PFSK-1 (cell line): ENCODE results near the gene UBAP2.

Experiments used
- FOXP2 ChIP-seq: optimal IDR thresholded peaks from 2 replicates; pipeline ENCODE3; 2011; ENCODE audit warnings: borderline replicate concordance, control low read depth, inconsistent platforms; ENCODE audit not compliant: insufficient read depth; ENCODE audit errors: extremely low read length, extremely low read depth
- POLR2AphosphoS5 ChIP-seq: IDR thresholded peaks from 2 replicates; pipeline ENCODE4 v1.6.1; 2012; ENCODE audit warnings: low read depth, mild to moderate bottlenecking, control low read depth, low read length, moderate library complexity
- REST ChIP-seq, 2 experiments: IDR thresholded peaks; 2 replicates each; pipeline versions ENCODE4 v1.6.1 to v1.8.0; 2011 to 2012; ENCODE audit warnings: low read depth in 2 of 2, low read length in 2 of 2, control low read depth in 1 of 2, inconsistent platforms in 1 of 2, mild to moderate bottlenecking in 1 of 2, moderate library complexity in 1 of 2; ENCODE audit not compliant: insufficient read depth in 1 of 2
- SIN3A ChIP-seq: IDR thresholded peaks from 2 replicates; pipeline ENCODE4 v1.6.1; 2012; ENCODE audit warnings: mild to moderate bottlenecking, low read length, moderate library complexity, borderline replicate concordance; ENCODE audit not compliant: insufficient read depth
- TAF1 ChIP-seq: IDR thresholded peaks from 2 replicates; pipeline ENCODE4 v1.6.1; 2012; ENCODE audit warnings: low read length, control low read depth, borderline replicate concordance; ENCODE audit not compliant: insufficient read depth

The UBAP2 gene

DNA sequence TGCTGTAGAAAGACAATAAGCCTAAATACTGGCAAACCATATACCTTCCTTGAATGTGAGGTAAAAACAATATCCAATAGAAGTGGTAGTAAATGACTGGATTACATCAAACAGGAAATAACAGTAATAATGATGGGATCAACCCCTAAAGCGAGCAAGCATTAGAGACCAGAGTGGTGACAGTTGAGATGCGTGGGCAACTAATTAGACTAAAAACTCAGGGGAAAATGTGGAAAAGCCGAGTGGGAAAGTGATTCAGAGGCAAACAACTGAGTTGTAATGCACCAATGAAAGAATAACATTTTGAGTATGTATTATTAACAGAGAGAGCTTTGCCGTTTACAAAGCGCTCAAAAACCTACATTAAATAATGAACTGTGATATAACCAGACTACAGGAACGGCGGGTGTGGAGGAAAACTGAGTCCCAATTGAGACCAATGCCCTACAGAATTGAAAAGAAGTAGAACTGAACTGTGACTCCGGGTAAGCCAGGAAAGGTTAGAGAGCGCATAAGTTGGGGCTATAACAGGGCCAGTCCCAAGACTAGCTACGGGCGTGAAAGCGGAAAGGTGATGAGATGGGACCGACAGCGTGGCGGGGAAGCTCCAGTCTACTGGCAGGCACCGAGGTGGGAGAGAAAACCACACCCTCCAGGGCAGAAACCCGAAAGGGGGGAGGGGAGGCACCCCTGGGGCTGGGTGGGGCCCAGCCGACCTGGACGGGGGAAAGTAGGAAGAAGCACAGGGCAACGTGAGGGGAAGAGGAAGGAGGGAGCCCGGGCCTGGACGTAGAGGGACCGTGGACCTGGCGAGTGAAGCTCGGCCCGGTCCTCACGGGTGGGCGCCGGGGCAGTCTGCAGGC is 592 bp downstream of the UBAP2 start:
- TF ChIP-seq REST (IDR thresholded peaks at IDR 0.05; ENCODE audit: insufficient read depth in 1 of 2, low read depth in 2 of 2, low read length in 2 of 2) (no peak), SIN3A (peak; percentile 14; the same call in 1 of the 2 replicates)

DNA sequence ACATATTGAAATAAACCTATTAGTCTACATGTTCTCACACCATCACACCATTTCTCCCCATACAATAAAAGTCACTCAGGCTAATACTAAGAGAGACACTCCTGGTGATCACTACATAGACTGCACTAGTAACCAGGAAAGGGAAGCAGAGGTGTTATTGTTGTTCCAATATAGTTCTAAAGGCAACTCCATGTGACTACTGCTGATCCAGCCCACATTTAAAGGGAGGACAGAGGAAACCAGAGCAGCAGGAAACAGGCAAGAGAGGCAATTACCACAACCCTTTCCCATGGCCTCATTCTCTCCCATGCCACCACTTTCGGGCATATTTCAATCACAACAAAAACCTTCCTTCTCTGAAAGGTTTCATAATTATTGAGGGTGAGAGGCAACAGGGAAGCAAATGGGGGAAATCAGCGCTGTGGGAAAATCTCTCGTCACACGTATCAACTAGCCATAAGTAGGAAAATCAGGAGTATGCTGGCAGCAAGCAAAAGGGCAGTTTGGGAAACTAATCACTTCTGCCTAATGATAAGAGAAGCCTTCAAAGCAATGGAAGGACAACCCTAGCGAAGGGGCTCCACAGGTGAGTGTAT is 1.8 kb downstream of the UBAP2 start:
- TF ChIP-seq SIN3A (peak; percentile 90; the same call in 1 of the 2 replicates), TAF1 (no peak)

- TF ChIP-seq REST (IDR thresholded peaks at IDR 0.05; ENCODE audit: insufficient read depth in 1 of 2, low read depth in 2 of 2, low read length in 2 of 2) (no peak), POLR2AphosphoS5 (no peak), FOXP2 (no peak)
These were observed 2.8 kb downstream of the UBAP2 start for GRCh38 chr9:34045903-34046302.

- TF ChIP-seq SIN3A (no peak), FOXP2 (no peak), TAF1 (no peak), POLR2AphosphoS5 (no peak), REST (IDR thresholded peaks at IDR 0.05; ENCODE audit: insufficient read depth in 1 of 2, low read depth in 2 of 2, low read length in 2 of 2) (no peak)
These were observed 11.1 kb downstream of the UBAP2 start for GRCh38 chr9:34037626-34038025.

GRCh38 chr9:34036625-34037024 is 12.1 kb downstream of the UBAP2 start:
- TF ChIP-seq TAF1 (no peak), SIN3A (no peak), FOXP2 (no peak), POLR2AphosphoS5 (no peak), REST (IDR thresholded peaks at IDR 0.05; ENCODE audit: insufficient read depth in 1 of 2, low read depth in 2 of 2, low read length in 2 of 2) (no peak)
